Skeletal muscle tissue (tissue), 4 donors: ENCODE results near the gene P2RX4. TPM values are rescaled to one million over a fixed set of nuclear protein-coding genes. Genes with fewer than 3 reads are reported as not detected.
"Not testable (repeated sequence)": the region's sequence is repeated elsewhere in the genome, so short reads cannot be mapped to it uniquely, and the experiment has no call there.

Experiments
- H3K27ac ChIP-seq: one replicate; pipeline ENCODE4 v1.7.0; 2013; ENCODE audit warnings: mild to moderate bottlenecking, low read depth, low read length, inconsistent platforms
- H3K27me3 ChIP-seq, 3 donors: one replicate each; pipeline ENCODE4 v1.7.0; 2013; ENCODE audit warnings: low read length in 3 of 3; ENCODE audit not compliant: control insufficient read depth in 3 of 3, insufficient read depth in 3 of 3
- H3K36me3 ChIP-seq, 3 donors: one replicate each; pipeline ENCODE4 v1.7.0; 2013; ENCODE audit warnings: low read length in 3 of 3; ENCODE audit not compliant: control insufficient read depth in 3 of 3, insufficient read depth in 3 of 3
- H3K4me1 ChIP-seq, 3 donors: one replicate each; pipeline ENCODE4 v1.7.0; 2013; ENCODE audit warnings: low read length in 3 of 3, mild to moderate bottlenecking in 3 of 3; ENCODE audit not compliant: control insufficient read depth in 3 of 3, insufficient read depth in 3 of 3
- H3K4me3 ChIP-seq, 3 donors: one replicate each; pipeline ENCODE4 v1.7.0; 2013; ENCODE audit warnings: low read length in 3 of 3
- H3K9ac ChIP-seq, 3 donors: one replicate each; pipeline ENCODE4 v1.7.0; 2013; ENCODE audit warnings: low read length in 3 of 3, mild to moderate bottlenecking in 3 of 3, moderate library complexity in 2 of 3, low read depth in 1 of 3
- H3K9me3 ChIP-seq, 3 donors: one replicate each; pipeline ENCODE4 v1.7.0; 2013; ENCODE audit warnings: low read length in 3 of 3; ENCODE audit not compliant: control insufficient read depth in 3 of 3
- total RNA-seq: library from RNA; depleted of rRNA; stranded (reverse); fragments of >200 nt; gene quantifications from one replicate; pipeline ENCODE4 v1.2.3, GENCODE V29; 2014
- donor health status: Osteomylitis.

Gene P2RX4, protein sequence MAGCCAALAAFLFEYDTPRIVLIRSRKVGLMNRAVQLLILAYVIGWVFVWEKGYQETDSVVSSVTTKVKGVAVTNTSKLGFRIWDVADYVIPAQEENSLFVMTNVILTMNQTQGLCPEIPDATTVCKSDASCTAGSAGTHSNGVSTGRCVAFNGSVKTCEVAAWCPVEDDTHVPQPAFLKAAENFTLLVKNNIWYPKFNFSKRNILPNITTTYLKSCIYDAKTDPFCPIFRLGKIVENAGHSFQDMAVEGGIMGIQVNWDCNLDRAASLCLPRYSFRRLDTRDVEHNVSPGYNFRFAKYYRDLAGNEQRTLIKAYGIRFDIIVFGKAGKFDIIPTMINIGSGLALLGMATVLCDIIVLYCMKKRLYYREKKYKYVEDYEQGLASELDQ
- 14.6 TPM for total RNA-seq

DNA sequence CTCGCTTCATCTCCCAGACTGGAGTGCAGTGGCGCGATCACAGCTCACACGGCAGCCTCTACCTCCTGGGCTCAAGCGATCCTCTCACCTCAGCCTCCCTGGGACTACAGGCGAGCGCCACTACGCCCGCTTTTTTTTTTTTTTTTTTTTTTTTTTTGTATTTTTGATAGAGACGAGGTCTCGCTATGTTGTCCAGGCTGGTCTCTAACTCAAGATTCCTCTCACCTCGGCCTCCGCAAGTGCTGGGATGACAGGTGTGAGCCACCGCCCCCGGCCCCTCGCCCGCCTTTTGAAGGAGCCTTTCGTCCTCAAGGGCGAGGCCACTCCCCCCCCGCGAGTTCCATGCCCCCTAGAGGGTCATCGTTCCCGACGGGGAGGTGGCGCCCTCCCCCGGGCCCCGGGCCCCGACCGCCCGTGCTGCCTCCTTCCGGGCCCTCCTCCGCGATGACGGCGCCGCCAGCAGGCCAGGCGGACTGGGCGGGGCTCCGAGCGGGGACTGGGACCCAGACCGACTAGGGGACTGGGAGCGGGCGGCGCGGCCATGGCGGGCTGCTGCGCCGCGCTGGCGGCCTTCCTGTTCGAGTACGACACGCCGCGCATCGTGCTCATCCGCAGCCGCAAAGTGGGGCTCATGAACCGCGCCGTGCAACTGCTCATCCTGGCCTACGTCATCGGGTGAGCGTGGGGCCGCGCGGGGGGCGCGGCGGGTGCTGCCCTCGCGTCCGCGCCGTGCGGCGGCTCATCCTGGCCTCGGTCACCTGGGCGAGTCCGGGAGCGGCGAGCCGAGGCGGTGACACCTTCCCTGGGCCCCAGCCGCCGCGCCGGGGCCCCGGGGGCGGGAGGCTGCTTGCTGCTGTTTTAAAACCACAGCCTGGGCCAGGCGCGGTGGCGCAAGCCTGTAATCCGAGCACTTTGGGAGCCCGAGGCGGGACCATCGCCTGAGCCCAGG is at the start of gene P2RX4:
P2RX4 (plus strand) TSS at position 506 of the 949 bp plus-strand sequence; CDS start at position 542, 36 bp downstream.
- Histone ChIP-seq H3K4me1 (peaks cover 5 to 10% (median 6%) of the 10 kb centered on the region in 3 donors), H3K27me3 (no peaks in the 10 kb centered on the region)

DNA sequence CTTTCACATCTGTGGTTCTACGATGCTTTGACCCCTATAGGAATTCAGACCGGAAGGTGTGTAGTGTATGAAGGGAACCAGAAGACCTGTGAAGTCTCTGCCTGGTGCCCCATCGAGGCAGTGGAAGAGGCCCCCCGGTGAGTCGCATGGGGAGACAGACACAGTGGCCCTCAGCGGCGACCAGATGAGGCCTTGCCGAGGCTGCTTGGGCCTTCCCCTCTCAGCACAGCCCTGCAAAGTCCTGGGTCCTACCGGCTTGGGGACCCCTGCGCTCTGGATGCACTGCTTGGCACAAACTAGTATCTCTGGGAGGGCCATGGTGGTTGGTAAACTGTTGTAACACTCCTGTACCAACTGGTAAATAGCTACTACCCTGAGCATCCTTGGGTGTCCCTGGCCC is 47.5 kb upstream of the P2RX4 start:
- H3K4me1 ChIP-seq = no peaks in the 10 kb centered on the region
- no peak overlapping the region for H3K4me3 ChIP-seq
- no peaks in the 10 kb centered on the region for H3K27me3 ChIP-seq
- H3K27ac ChIP-seq = no peak overlapping the region
- peaks cover 0 to 6% (median 0%) of the 10 kb centered on the region in 3 donors for H3K9me3 ChIP-seq
- H3K36me3 ChIP-seq = peaks cover 3 to 5% (median 4%) of the 10 kb centered on the region in 3 donors
- no peak overlapping the region for H3K9ac ChIP-seq

More for the DNA sequence above, at the start of gene P2RX4:
- H3K27ac ChIP-seq = peak within 1 kb of the TSS; percentile 57
- no peaks in the 10 kb centered on the region for H3K36me3 ChIP-seq
- peak within 1 kb of the TSS; percentile 73 to 81 (median 79) for H3K9ac ChIP-seq
- peak within 1 kb of the TSS; percentile 71 to 83 (median 73) for H3K4me3 ChIP-seq
- no peaks in the 10 kb centered on the region for H3K9me3 ChIP-seq

DNA sequence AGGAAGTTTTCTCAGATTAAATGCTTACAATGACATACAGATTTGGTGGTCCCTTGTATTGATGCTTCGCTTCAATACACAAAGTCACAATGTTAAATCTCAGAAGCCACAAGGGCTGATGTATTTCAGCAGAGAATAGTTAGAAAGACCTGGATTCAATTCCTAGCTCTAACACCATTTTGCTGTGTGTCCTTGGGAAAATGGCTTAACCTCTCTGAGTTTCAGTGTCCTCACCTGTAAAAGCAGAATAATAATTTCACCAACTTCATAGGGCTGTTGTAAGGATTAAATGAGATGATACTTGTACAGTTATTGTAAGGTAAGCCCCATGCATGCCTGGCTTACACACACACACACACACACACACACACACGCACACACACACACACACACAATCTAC is 46.9 kb upstream of the P2RX4 start:
- Histone ChIP-seq H3K9ac (no peak overlapping the region), H3K36me3 (peaks cover 3 to 5% (median 4%) of the 10 kb centered on the region in 3 donors), H3K4me3 (no peak overlapping the region), H3K27ac (no peak overlapping the region), H3K9me3 (peaks cover 0 to 4% (median 0%) of the 10 kb centered on the region in 3 donors), H3K27me3 (no peaks in the 10 kb centered on the region), H3K4me1 (no peaks in the 10 kb centered on the region)

DNA sequence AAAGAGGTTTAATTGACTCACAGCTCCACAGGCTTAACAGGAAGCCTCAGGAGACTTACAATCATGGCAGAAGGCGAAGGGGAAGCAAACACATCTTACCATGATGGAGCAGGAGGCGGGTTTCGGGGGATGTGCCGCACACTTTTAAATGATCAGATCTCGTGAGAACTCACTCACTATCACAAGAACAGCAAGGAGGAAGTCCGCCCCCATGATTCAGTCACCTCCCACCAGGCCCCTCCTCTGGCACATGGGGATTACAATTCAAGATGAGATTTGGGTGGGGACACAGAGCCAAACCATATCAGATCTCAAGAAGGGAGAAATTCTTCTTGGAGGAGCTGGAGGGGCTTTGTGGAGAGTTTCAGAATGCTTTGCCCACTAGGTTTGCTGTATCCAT is 45.1 kb upstream of the P2RX4 start:
- not testable (repeated sequence) for H3K9me3 ChIP-seq, H3K9ac ChIP-seq, H3K27ac ChIP-seq, H3K27me3 ChIP-seq, H3K4me1 ChIP-seq, H3K4me3 ChIP-seq, H3K36me3 ChIP-seq

DNA sequence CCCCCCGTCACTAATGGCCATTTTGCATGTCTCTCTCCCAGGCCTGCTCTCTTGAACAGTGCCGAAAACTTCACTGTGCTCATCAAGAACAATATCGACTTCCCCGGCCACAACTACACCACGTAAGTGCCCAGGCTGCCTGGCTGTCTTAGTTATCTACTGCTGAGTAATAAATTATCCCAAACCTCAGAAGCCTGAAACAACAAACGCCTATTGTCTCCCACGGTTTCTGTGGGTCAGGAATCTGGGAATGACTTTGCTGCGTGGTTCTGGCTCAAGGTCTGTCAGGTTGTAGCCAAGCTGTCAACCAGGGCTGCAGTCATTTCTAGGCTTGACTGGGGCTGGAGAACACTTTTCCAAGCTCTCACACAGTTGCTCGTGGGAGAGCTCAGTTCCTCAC is 44.6 kb upstream of the P2RX4 start:
- H3K27ac ChIP-seq = no peak overlapping the region
- H3K27me3 ChIP-seq = no peaks in the 10 kb centered on the region
- H3K9me3 ChIP-seq = no peaks in the 10 kb centered on the region
- no peak overlapping the region for H3K4me3 ChIP-seq
- H3K9ac ChIP-seq = no peak overlapping the region
- H3K4me1 ChIP-seq = no peaks in the 10 kb centered on the region
- H3K36me3 ChIP-seq = peaks cover 3 to 5% (median 4%) of the 10 kb centered on the region in 3 donors

DNA sequence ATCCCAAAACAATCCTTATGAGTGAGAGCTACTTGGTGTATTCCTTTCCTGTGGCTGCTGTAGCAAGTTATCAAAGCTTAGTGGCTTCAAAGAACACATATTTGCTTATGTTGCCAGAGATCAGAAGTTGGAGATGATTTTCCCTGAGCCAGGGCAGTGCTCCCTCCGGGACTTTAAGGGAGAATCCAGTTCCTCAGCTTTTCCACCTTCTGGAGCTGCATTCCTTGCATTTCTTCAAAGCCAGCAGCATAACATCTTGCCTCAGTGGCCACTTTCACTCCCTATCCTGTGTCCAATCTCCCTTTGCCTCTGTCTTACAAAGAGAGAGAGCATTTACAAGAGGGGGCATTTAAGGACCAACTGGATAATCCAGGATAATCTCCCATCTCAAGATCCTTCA is 43.6 kb upstream of the P2RX4 start:
- Histone ChIP-seq H3K9me3 (no peaks in the 10 kb centered on the region), H3K4me3 (no peak overlapping the region), H3K27ac (no peak overlapping the region), H3K4me1 (no peaks in the 10 kb centered on the region), H3K9ac (no peak overlapping the region), H3K36me3 (peaks cover 3 to 5% (median 4%) of the 10 kb centered on the region in 3 donors), H3K27me3 (no peaks in the 10 kb centered on the region)

DNA sequence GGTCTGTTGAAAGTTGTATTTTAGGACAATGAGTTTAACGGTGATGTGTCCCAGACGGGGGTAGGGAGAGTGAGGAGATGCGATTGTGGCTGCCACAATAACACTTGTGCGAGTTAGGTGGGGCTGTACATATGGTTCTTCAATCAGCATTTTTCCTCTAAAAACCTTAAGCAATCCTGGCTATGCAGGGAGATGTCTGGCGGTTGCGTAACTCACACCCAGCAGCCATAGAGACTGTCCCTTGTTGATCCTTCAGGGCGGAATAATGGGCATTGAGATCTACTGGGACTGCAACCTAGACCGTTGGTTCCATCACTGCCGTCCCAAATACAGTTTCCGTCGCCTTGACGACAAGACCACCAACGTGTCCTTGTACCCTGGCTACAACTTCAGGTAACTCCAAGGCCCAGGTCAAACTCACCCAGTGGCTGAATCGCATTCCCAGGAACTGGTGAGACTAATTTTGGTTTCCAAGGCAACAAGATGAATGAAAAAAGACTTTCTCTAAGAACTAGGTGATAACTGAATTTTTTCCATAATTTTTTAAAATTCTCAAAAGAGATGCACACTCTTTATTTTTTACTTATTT is 42.6 kb upstream of the P2RX4 start:
- no peaks in the 10 kb centered on the region for H3K9me3 ChIP-seq
- no peaks in the 10 kb centered on the region for H3K4me1 ChIP-seq
- no peaks in the 10 kb centered on the region for H3K27me3 ChIP-seq
- H3K4me3 ChIP-seq = no peak overlapping the region
- H3K9ac ChIP-seq = no peak overlapping the region
- peaks cover 3 to 5% (median 3%) of the 10 kb centered on the region in 3 donors for H3K36me3 ChIP-seq
- H3K27ac ChIP-seq = no peak overlapping the region

DNA sequence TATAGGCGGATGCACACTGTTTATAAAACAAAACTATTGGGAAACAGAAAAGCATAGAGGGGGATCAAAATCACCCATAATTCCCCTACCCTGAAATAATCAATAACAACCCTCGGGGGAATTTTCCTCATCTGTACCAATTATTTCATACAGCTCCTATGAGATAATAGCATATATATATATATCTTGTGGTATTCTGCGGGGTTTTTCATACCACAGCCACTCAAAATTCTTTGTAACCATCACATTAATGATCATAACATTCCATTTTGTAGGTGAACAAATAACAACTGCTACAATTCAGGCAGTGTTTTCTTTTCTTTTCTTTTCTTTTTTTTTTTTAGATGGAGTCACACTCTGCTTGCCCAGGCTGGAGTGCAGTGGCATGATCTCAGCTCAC is 42.0 kb upstream of the P2RX4 start:
- no peaks in the 10 kb centered on the region for H3K27me3 ChIP-seq
- H3K9ac ChIP-seq = no peak overlapping the region
- no peak overlapping the region for H3K27ac ChIP-seq
- no peak overlapping the region for H3K4me3 ChIP-seq
- H3K36me3 ChIP-seq = peaks cover 0 to 5% (median 3%) of the 10 kb centered on the region in 3 donors
- H3K9me3 ChIP-seq = no peaks in the 10 kb centered on the region
- no peaks in the 10 kb centered on the region for H3K4me1 ChIP-seq

DNA sequence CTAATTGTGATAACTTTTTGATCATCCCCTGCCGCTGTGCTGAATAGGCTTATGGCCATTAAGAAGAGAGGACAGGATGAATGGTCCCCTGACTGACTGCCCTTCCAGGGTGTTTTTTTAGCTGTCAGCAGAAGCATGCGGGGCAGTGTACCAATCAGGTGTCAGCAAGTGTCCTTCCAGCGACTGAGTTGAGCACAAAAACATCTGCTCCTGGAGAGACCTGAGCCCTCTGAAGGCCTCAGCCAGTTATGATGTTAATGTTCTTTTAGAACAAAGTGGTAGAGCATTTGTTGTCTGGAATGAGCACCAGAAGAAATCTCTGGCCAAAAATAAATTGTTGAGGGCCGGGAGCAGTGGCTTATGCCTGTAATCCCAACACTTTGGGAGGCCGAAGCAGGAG is 39.8 kb upstream of the P2RX4 start:
- peaks cover 0 to 5% (median 3%) of the 10 kb centered on the region in 3 donors for H3K36me3 ChIP-seq
- H3K9ac ChIP-seq = no peak overlapping the region
- no peak overlapping the region for H3K27ac ChIP-seq
- no peaks in the 10 kb centered on the region for H3K4me1 ChIP-seq
- no peak overlapping the region for H3K4me3 ChIP-seq
- no peaks in the 10 kb centered on the region for H3K27me3 ChIP-seq
- H3K9me3 ChIP-seq = no peaks in the 10 kb centered on the region
